ENCODE results near the gene CD151.

DNA sequence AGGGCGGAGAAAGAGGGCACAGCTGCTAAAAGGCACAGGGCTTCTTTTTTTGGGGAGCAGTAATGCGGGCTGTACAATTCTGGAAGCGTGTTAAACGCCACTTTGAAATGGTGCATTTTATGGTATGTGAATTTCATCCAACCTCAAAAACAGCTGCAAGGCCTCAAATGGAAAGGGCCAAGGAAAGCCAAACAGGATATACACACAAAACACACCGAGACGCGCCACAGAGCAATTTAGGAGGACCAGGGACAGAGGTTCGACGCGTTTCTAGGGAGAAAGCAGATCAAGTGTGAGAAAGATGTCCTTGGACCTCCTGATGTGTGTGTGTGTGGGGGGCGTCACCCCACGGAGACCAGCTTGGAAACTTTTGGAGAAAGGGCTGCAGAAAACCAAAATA lies 41.0 kb downstream of the CD151 start:
- TF ChIP-seq EZH2 (IDR thresholded peaks at IDR 0.05; ENCODE audit: borderline replicate concordance, low read length) = no peak
- TF ChIP-seq, protein P1, sequence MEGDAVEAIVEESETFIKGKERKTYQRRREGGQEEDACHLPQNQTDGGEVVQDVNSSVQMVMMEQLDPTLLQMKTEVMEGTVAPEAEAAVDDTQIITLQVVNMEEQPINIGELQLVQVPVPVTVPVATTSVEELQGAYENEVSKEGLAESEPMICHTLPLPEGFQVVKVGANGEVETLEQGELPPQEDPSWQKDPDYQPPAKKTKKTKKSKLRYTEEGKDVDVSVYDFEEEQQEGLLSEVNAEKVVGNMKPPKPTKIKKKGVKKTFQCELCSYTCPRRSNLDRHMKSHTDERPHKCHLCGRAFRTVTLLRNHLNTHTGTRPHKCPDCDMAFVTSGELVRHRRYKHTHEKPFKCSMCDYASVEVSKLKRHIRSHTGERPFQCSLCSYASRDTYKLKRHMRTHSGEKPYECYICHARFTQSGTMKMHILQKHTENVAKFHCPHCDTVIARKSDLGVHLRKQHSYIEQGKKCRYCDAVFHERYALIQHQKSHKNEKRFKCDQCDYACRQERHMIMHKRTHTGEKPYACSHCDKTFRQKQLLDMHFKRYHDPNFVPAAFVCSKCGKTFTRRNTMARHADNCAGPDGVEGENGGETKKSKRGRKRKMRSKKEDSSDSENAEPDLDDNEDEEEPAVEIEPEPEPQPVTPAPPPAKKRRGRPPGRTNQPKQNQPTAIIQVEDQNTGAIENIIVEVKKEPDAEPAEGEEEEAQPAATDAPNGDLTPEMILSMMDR (IDR thresholded peaks at IDR 0.05; ENCODE audit: low read length) = no peak
